ENCODE results near the gene RETSAT.

DNA sequence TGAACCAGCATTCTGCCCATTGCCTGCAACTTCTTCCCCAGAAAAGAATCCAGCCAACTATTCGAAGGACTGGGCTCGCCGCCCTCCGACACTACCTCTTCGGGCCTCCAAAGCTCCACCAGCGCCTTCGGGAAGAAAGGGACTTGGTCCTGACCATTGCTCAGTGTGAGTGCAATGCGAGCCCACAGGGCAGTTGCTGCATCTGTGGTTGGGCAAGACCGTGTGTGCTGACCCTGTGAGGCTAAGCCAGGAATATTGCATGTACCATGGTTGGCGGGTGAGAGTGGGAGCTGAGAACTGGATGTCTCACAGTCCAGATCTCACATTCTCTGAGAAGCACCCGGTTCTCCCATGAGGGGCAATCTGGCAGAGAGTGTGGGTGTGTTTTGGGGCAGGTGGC lies 16.7 kb upstream of the RETSAT start:
- TF ChIP-seq, protein P1, sequence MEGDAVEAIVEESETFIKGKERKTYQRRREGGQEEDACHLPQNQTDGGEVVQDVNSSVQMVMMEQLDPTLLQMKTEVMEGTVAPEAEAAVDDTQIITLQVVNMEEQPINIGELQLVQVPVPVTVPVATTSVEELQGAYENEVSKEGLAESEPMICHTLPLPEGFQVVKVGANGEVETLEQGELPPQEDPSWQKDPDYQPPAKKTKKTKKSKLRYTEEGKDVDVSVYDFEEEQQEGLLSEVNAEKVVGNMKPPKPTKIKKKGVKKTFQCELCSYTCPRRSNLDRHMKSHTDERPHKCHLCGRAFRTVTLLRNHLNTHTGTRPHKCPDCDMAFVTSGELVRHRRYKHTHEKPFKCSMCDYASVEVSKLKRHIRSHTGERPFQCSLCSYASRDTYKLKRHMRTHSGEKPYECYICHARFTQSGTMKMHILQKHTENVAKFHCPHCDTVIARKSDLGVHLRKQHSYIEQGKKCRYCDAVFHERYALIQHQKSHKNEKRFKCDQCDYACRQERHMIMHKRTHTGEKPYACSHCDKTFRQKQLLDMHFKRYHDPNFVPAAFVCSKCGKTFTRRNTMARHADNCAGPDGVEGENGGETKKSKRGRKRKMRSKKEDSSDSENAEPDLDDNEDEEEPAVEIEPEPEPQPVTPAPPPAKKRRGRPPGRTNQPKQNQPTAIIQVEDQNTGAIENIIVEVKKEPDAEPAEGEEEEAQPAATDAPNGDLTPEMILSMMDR (conservative IDR thresholded peaks at IDR 0.05) = no peak
- no peak for TF ChIP-seq ZFX (IDR thresholded peaks at IDR 0.05)

Data from C4-2B (cell line).